A673 (cell line): ENCODE results near the gene GMDS.

Experiments
- EZH2 ChIP-seq: fragments of 200-600 bp; sonication (generic); IDR thresholded peaks from 2 replicates; pipeline ENCODE4 v1.6.1; 2017; ENCODE audit warnings: borderline replicate concordance, low read depth, mild to moderate bottlenecking, mixed read lengths, antibody characterized with exemption, low read length; ENCODE audit not compliant: poor library complexity, severe bottlenecking
- TF ChIP-seq, protein P1 (sequence below): fragments of 300-800, 200-600 bp; sonication (generic); conservative IDR thresholded peaks from 2 replicates; pipeline ENCODE4 v1.5.1; 2017; ENCODE audit warnings: low read depth, mild to moderate bottlenecking, antibody characterized with exemption, low read length, moderate library complexity, mixed read lengths

DNA sequence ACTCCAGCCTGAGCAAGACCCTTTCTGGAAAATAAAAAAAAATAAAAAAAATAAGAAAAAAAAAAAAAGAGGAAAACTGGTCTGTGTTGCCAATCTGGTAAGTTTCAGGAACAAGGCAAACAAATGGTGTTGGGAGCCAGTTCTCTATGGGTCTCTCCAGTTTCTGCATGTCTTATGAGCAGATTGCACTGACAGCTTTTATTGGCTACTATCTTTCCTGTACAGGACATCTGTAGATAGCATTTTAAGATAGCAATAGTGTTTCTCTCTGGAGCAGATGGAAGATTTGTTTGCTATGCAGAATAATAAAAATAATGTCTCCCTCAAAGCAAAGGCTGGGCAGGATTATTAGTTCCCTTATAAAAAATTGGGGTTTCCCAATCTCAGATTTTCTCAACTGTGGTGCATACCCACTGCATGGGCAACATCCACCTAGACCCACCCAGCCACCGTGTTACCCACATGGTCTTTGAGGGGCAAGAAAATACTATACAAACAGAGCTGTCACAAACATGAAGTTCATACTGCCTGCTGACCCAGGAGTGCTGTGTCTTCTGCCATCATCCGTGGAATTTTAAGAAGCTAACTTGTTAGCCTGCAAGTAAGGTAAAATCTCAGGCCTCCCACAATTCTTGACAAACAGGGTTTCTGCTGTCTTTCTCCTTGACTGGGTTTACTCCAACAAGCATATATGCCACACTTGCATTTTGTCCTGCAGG is 9.5 kb downstream of the GMDS start:
- TF ChIP-seq, protein P1, sequence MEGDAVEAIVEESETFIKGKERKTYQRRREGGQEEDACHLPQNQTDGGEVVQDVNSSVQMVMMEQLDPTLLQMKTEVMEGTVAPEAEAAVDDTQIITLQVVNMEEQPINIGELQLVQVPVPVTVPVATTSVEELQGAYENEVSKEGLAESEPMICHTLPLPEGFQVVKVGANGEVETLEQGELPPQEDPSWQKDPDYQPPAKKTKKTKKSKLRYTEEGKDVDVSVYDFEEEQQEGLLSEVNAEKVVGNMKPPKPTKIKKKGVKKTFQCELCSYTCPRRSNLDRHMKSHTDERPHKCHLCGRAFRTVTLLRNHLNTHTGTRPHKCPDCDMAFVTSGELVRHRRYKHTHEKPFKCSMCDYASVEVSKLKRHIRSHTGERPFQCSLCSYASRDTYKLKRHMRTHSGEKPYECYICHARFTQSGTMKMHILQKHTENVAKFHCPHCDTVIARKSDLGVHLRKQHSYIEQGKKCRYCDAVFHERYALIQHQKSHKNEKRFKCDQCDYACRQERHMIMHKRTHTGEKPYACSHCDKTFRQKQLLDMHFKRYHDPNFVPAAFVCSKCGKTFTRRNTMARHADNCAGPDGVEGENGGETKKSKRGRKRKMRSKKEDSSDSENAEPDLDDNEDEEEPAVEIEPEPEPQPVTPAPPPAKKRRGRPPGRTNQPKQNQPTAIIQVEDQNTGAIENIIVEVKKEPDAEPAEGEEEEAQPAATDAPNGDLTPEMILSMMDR: no peak
- TF ChIP-seq EZH2: no peak
